ENCODE results near the gene TASOR2. TPM values are rescaled to one million over a fixed set of nuclear protein-coding genes. Genes with fewer than 3 reads are reported as not detected.

TASOR2 gene
- polyA plus RNA-seq, 1 donor from 2014 or later, result 28.6 TPM

DNA sequence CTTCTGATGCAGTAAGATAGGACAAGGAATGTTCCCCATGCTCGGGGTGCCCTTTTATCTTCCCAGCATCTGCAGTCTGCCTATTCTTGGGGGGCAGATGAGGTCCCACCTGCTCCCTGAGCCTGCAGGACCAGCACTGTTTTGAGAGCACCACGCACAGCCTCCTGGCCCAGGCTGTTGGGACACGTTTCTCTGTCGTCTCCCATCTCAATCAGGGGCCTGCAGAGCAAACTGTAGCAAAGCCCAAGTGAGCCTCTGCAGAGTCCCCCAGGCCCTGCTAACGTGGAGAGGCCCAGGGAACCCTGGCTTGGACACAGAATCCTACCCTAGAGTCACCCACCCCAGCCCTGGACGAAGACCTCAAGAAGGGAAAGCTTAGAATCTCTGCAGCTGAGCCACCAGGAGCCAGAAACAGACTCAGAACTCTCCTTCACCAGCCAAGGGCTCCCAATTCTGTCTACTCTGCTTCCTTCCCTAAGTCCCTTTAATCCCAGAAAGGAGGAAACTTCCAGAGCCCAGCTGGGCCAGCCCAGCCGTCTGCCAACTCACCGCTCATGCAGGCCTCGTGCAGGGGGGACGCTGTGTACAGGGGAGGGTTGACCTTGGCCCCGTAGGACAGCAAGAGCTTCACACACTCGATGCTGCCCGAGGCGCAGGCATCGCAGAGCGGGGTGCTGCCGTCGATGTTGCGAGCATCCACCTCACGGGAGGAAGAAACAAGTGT lies 33.8 kb upstream of the TASOR2 start:
- H3K9ac ChIP-seq (ENCODE audit: low read length), result no peak overlapping the region
- no peak overlapping the region for H3K4me3 ChIP-seq (ENCODE audit: low read length)

GRCh38 chr10:5651388-5651764 lies 33.3 kb upstream of the TASOR2 start:
- H3K4me2 ChIP-seq (ENCODE audit: low read length), result no peak overlapping the region
- no peak overlapping the region for H3K27ac ChIP-seq (ENCODE audit: low read length)
- H3K79me2 ChIP-seq (replicated peaks; ENCODE audit: insufficient read depth, low read length), result no peaks in the 10 kb centered on the region
- H3K9ac ChIP-seq (ENCODE audit: low read length), result no peak overlapping the region
- no peaks in the 10 kb centered on the region for H3F3A ChIP-seq (ENCODE audit: insufficient read depth, low read length, poor library complexity, severe bottlenecking)
- H3K4me3 ChIP-seq (ENCODE audit: low read length), result no peak overlapping the region
- no peaks in the 10 kb centered on the region for H3K9me3 ChIP-seq (ENCODE audit: low read length)
- no peaks in the 10 kb centered on the region for H3K36me3 ChIP-seq (ENCODE audit: insufficient read depth, low read length)
- no peaks in the 10 kb centered on the region for H3K9me2 ChIP-seq (ENCODE audit: insufficient read depth, low read length)
- TF ChIP-seq SMC3 (conservative IDR thresholded peaks at IDR 0.05; ENCODE audit: poor library complexity) (no peak), MXI1 (conservative IDR thresholded peaks at IDR 0.05; ENCODE audit: poor library complexity, severe bottlenecking) (no peak), POLR2AphosphoS5 (IDR thresholded peaks at IDR 0.05) (no peak), TAF1 (IDR thresholded peaks at IDR 0.05; ENCODE audit: low read depth) (no peak), RAD21 (conservative IDR thresholded peaks at IDR 0.05) (no peak), EP300 (conservative IDR thresholded peaks at IDR 0.05; ENCODE audit: poor library complexity, severe bottlenecking) (no peak), EZH2 (IDR thresholded peaks at IDR 0.05; ENCODE audit: borderline replicate concordance, insufficient read depth, low read length, poor library complexity, severe bottlenecking) (no peak)
- TF ChIP-seq, protein P1, sequence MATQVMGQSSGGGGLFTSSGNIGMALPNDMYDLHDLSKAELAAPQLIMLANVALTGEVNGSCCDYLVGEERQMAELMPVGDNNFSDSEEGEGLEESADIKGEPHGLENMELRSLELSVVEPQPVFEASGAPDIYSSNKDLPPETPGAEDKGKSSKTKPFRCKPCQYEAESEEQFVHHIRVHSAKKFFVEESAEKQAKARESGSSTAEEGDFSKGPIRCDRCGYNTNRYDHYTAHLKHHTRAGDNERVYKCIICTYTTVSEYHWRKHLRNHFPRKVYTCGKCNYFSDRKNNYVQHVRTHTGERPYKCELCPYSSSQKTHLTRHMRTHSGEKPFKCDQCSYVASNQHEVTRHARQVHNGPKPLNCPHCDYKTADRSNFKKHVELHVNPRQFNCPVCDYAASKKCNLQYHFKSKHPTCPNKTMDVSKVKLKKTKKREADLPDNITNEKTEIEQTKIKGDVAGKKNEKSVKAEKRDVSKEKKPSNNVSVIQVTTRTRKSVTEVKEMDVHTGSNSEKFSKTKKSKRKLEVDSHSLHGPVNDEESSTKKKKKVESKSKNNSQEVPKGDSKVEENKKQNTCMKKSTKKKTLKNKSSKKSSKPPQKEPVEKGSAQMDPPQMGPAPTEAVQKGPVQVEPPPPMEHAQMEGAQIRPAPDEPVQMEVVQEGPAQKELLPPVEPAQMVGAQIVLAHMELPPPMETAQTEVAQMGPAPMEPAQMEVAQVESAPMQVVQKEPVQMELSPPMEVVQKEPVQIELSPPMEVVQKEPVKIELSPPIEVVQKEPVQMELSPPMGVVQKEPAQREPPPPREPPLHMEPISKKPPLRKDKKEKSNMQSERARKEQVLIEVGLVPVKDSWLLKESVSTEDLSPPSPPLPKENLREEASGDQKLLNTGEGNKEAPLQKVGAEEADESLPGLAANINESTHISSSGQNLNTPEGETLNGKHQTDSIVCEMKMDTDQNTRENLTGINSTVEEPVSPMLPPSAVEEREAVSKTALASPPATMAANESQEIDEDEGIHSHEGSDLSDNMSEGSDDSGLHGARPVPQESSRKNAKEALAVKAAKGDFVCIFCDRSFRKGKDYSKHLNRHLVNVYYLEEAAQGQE (IDR thresholded peaks at IDR 0.05; ENCODE audit: borderline replicate concordance), result no peak
- H4K20me1 ChIP-seq (ENCODE audit: insufficient read depth), result no peaks in the 10 kb centered on the region
- no peak overlapping the region for H2AFZ ChIP-seq (ENCODE audit: low read depth, low read length)
- H3K27me3 ChIP-seq (ENCODE audit: insufficient read depth, low read depth, low read length), result no peaks in the 10 kb centered on the region

More for the DNA sequence above, 33.8 kb upstream of the TASOR2 start:
- no peaks in the 10 kb centered on the region for H4K20me1 ChIP-seq (ENCODE audit: insufficient read depth)
- H3K27me3 ChIP-seq (ENCODE audit: insufficient read depth, low read depth, low read length), result no peaks in the 10 kb centered on the region
- no peaks in the 10 kb centered on the region for H3K9me3 ChIP-seq (ENCODE audit: low read length)
- TF ChIP-seq SMC3 (conservative IDR thresholded peaks at IDR 0.05; ENCODE audit: poor library complexity) (no peak), RAD21 (conservative IDR thresholded peaks at IDR 0.05) (no peak), EZH2 (IDR thresholded peaks at IDR 0.05; ENCODE audit: borderline replicate concordance, insufficient read depth, low read length, poor library complexity, severe bottlenecking) (no peak), MXI1 (conservative IDR thresholded peaks at IDR 0.05; ENCODE audit: poor library complexity, severe bottlenecking) (no peak), TAF1 (IDR thresholded peaks at IDR 0.05; ENCODE audit: low read depth) (no peak), POLR2AphosphoS5 (IDR thresholded peaks at IDR 0.05) (no peak), EP300 (conservative IDR thresholded peaks at IDR 0.05; ENCODE audit: poor library complexity, severe bottlenecking) (no peak)
- TF ChIP-seq, protein P1 (IDR thresholded peaks at IDR 0.05; ENCODE audit: borderline replicate concordance), result no peak
- TF ChIP-seq, protein P2, sequence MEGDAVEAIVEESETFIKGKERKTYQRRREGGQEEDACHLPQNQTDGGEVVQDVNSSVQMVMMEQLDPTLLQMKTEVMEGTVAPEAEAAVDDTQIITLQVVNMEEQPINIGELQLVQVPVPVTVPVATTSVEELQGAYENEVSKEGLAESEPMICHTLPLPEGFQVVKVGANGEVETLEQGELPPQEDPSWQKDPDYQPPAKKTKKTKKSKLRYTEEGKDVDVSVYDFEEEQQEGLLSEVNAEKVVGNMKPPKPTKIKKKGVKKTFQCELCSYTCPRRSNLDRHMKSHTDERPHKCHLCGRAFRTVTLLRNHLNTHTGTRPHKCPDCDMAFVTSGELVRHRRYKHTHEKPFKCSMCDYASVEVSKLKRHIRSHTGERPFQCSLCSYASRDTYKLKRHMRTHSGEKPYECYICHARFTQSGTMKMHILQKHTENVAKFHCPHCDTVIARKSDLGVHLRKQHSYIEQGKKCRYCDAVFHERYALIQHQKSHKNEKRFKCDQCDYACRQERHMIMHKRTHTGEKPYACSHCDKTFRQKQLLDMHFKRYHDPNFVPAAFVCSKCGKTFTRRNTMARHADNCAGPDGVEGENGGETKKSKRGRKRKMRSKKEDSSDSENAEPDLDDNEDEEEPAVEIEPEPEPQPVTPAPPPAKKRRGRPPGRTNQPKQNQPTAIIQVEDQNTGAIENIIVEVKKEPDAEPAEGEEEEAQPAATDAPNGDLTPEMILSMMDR (IDR thresholded peaks at IDR 0.05; ENCODE audit: poor library complexity, severe bottlenecking), result no peak
- H3K27ac ChIP-seq (ENCODE audit: low read length), result no peak overlapping the region
- H3K36me3 ChIP-seq (ENCODE audit: insufficient read depth, low read length), result no peaks in the 10 kb centered on the region
- H3K79me2 ChIP-seq (replicated peaks; ENCODE audit: insufficient read depth, low read length), result no peaks in the 10 kb centered on the region
- no peak overlapping the region for H3K4me2 ChIP-seq (ENCODE audit: low read length)
- no peak overlapping the region for H2AFZ ChIP-seq (ENCODE audit: low read depth, low read length)
- H3K9me2 ChIP-seq (ENCODE audit: insufficient read depth, low read length), result no peaks in the 10 kb centered on the region
- no peaks in the 10 kb centered on the region for H3F3A ChIP-seq (ENCODE audit: insufficient read depth, low read length, poor library complexity, severe bottlenecking)
